NCI-H1417 treated with DMSO at 0.1 percent for 48 hours (cell line): ENCODE results near the gene PIP4K2B.
"Not testable (repeated sequence)": the region's sequence is repeated elsewhere in the genome, so short reads cannot be mapped to it uniquely, and the experiment has no call there.

Source experiments
- DNase-seq: peaks from one replicate; lab custom pipeline; 2025; lab: John Stamatoyannopoulos, UW

The PIP4K2B gene

DNA sequence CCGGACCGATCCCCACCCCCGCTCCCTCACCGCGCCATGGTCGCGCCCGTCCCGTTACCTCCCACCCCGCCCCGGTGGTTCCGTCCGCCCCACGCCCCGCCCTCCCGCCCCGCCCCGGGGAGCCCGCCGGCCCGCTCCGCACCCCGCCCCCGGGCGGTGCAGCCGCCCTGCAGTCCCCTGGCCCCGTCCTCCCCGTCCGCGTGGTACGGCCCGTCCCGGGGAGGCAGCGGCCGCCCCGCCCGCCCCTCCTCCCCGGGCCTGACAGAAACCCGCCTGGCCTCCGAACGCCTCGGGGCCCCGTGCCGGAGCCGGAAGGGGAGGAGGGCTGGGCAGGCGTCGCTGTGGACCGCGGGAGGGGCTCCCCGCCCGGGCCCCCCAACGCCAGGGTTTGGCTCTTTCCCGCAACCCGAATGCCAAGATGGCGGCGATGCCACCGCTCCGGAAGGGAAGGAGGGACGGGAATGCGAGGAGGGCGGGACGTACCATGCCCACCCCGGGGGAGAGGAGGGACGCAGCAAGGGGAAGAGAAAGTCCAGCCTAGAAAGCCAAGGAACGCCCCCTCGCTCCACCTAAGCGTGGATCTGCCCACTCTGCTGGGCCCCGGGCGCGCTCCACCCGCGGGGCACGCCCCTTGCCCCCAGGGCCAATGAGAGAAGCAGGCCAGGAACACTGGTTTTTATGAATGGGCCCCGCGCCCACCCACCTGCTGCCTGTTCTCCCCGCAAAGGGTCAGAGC is at the start of gene PIP4K2B:
Gene PIP4K2B, minus strand, starts transcription at position 56 of the 736 bp plus-strand sequence. CDS start 132 bp downstream, outside the sequence.
- peak; percentile 90 for DNase-seq

- DNase-seq = no peak
These were observed 49.2 kb upstream of the PIP4K2B start for GRCh38 chr17:38848557-38848891.

DNA sequence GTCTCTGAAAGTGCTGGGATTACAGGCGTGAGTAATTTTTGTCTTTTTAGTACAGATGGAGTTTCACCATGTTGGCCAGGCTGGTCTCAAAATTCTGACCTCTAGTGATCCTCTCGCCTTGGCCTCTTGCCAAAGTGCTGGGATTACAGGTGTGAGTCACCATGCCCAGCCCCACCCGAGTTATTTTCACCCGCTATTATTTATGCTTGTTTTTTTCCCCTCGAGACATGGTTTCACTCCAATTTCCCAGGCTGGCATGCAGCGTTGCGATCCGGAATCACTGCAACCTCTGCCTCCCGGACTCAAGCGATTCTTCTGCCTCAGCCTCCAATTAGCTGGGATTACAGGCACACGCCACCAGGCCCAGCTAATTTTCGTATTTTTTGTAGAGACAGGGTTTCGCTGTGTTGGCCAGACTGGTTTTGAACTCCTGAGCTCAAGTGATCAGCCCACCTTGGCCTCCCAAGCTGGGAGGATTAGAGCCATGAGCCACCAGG is 45.0 kb upstream of the PIP4K2B start:
- DNase-seq = no peak

DNA sequence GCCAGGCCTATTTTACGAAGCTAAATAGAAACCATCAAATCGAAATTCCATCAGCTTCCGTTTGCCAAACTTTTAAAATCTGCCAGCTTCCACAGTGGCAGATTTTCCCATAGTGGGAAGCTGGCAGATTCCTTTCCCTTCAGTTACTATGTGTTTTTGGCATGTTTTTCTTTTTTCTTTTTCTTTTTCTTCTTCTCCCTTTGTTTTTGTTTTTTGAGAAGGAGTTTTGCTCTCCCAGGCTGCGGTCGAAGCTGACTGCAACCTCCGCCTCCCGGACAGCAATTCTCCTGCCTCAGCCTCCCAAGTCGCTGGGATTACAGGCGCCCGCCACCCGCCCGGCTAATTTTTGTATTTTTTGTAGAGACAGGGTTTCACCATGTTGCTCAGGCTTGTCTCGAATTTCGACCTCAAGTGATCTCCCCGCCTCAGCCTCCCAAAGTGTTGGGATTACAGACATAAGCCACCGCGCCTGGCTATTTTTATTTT is 26.4 kb upstream of the PIP4K2B start:
- no peak for DNase-seq

- peak; percentile 52 for DNase-seq
These were observed 25.8 kb upstream of the PIP4K2B start, which contains the start of gene CWC25 for GRCh38 chr17:38824899-38825761. Gene CWC25 (minus strand): TSS chr17:38825321. CDS start chr17:38825183, 138 bp downstream.

DNA sequence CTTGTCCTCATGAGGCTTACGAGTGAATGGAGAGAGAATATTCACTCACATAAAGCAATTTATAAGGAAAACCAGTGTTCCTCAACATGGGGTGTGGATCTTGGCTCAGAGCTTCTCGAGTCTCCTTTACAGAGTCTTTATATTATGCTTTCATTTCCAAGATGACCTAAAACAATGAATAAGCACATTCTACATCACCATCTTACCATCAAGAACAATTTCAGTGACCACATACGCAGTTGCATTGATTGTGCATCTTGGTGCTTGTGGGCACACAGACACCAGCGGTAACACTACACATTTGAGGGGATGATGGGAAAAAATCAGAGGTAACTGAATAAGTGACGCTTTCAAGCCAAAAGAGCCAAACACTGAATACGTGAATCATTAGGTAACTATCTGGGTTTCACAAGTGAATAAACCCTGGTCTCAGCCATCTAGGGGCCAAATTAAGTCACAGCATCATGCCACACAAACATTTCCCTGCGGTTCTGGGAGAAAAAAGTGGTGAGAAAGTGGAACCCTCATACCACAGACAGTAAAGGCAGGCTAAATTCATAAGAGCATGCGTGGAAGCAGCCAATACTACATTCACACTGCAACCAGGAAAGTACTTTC is 16.3 kb upstream of the PIP4K2B start:
- no peak for DNase-seq

DNA sequence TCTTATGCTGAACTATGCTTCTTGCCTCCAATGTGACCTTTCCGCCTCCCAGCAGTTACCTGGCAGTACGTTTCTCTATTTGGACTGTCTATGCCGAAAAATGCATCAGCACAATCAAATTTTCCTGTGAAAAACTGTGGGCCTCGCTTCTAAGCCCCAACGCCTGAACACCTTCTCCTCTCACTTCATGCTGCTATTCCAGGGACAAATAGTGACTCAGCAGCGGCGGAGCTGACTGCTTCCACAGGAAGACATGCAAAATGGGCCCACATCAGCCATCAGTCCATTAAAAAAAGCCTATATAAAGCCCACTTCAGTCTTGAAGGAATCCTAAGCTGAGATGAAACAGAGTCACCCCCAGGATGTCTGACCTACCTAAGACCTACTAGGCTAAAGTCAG is 10.5 kb upstream of the PIP4K2B start:
- DNase-seq = no peak

DNA sequence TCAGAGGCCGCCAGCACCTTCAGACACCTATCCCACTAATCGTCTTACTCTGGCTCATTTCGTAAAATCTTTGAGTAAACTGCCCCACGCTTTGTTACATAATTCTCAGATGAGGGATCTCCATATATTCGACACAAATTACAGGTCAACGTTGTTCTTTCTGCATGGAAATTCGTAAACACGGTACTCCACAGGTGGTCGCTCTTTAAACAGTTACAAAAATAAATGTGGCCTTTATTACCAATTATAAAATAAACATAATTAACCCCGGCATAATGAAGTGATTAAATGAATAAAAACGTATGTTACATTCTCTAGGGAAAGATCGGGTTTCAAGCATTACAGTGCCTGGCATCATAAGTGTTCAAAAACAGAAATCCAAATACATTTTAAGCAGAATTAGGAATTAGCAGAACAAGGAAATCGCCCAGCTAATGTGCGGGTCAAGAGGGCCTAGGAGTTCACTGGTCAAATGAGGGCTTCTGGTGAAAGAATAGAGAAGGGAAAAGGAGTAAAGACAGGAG is 943 bp upstream of the PIP4K2B start:
- DNase-seq = peak; percentile 39

- no peak for DNase-seq
These were observed 499 bp downstream of the PIP4K2B start for GRCh38 chr17:38798614-38799500.

DNA sequence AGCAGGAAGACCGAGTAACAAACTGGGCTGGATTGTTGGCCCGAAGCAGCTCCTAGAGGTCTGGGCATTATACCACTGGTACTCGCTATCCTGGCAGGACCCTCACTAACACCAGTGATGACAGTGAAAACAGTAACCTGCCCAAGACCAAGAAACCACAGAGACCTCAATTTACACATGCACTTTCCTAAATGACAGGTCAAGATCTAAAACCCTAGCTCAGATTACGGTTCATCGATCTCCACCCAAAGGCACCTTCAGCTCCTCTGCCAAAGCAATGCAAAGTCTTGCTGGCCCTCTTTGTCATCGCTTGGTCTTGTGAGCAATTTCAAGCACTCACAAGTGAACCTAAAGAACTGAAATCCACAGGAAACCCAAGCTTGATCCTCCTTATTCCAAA is 1.5 kb downstream of the PIP4K2B start:
- DNase-seq = no peak

GRCh38 chr17:38797158-38797490 is 2.2 kb downstream of the PIP4K2B start:
- no peak for DNase-seq

- DNase-seq = no peak
These were observed 2.8 kb downstream of the PIP4K2B start for GRCh38 chr17:38796451-38797157.

DNA sequence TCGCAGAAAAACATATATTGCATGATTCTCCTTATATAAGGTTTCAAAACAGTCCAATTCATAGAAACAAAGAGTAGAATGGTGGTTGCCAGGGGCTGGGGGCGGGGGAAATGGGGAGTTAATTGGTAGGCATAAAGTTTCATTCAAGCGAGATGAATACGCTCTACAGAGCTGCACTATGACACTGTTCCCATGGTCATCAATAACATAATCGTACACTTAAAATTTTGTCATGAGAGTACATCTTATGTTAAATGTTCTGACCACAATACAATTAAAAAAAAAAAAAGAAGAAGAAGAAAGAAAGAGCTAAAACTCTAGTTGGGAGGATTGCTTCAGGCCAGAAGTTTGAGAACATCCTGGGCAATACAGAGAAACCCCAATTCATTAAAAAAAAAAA is 5.1 kb downstream of the PIP4K2B start:
- DNase-seq = no peak

- no peak for DNase-seq
These were observed 8.2 kb downstream of the PIP4K2B start for GRCh38 chr17:38791162-38791561.

- not testable (repeated sequence) for DNase-seq
These were observed 9.1 kb downstream of the PIP4K2B start for GRCh38 chr17:38790148-38790707.

DNA sequence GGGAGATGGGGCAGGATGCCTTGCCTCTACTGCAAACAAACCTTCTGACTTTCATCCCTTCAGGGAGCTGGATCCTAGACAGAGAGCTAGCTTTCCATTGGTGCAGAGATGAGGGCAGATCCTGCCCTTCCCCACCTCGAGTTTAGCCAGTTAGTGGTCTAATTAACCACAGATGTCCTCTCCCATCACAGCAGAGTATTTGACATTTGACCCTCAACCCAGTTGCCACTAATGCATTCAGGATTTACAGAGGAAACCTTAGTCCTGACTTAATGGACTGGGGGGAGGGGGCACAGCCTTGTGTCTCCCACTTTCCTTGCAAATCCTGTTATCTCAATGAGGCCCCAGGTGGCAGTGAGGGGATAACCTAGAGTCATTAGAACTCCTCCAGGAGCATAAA is 10.2 kb downstream of the PIP4K2B start:
- no peak for DNase-seq

GRCh38 chr17:38787999-38788398 is 11.4 kb downstream of the PIP4K2B start:
- DNase-seq = not testable (repeated sequence)

GRCh38 chr17:38786372-38786771 is 13.0 kb downstream of the PIP4K2B start:
- DNase-seq = no peak

GRCh38 chr17:38783227-38783626 is 16.1 kb downstream of the PIP4K2B start:
- no peak for DNase-seq
